Cardiac ventricle fibroblast (primary cell): ENCODE data around the gene ADAT1. TPM values are rescaled to one million over a fixed set of nuclear protein-coding genes. Genes with fewer than 3 reads are reported as not detected.

Source experiments
- total RNA-seq: library from RNA; depleted of rRNA; stranded (reverse); fragments of >200 nt; gene quantifications from 2 replicates; pipeline ENCODE4 v1.2.3, GENCODE V29; 2015

The ADAT1 gene, protein sequence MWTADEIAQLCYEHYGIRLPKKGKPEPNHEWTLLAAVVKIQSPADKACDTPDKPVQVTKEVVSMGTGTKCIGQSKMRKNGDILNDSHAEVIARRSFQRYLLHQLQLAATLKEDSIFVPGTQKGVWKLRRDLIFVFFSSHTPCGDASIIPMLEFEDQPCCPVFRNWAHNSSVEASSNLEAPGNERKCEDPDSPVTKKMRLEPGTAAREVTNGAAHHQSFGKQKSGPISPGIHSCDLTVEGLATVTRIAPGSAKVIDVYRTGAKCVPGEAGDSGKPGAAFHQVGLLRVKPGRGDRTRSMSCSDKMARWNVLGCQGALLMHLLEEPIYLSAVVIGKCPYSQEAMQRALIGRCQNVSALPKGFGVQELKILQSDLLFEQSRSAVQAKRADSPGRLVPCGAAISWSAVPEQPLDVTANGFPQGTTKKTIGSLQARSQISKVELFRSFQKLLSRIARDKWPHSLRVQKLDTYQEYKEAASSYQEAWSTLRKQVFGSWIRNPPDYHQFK
- 28.8 and 34.5 TPM in 2 replicates for total RNA-seq

DNA sequence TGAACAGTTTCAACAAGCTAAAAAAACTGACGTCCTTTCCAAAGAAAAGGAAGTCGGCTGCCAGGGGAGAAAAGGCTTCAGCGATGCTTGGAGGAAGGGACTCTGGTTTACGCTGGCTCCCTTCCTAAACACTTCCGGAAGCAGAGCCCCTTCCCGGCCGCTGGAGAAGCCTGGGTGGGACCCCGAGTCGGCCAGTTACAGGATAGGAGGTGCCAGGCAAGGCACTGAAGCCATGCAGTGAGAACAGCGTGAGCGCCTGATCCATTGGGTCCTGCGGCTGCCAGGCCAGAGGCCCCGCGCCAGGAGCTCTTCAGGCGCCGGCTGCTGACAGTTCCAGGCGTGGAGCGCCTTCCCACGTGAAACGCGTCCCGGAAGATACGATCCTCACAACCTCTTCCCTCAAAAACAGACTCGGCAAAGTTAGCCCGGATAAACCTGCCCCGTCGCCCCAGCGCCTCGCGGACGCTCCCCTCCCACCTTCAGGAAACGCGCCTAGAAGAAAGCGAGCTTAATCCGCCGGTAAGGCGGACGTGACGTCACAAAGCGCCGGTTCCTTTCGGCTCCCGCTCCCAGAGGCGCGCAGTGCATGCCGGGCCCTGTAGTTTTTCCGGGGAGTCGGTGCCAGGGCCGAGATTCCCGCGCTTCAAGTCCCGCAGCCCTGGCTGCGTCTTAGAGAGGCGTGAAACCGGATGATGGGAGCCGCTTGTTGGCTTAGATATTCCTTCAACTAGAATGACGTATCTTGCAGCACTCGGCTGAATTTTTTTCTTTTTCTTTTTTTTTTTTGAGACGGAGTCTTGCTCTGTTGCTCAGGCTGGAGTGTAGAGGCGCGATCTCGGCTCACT is at the start of gene ADAT1:
TSS of gene ADAT1 (minus strand) at position 521 of the 845 bp plus-strand sequence. CDS start 2,482 bp downstream, outside the sequence.

DNA sequence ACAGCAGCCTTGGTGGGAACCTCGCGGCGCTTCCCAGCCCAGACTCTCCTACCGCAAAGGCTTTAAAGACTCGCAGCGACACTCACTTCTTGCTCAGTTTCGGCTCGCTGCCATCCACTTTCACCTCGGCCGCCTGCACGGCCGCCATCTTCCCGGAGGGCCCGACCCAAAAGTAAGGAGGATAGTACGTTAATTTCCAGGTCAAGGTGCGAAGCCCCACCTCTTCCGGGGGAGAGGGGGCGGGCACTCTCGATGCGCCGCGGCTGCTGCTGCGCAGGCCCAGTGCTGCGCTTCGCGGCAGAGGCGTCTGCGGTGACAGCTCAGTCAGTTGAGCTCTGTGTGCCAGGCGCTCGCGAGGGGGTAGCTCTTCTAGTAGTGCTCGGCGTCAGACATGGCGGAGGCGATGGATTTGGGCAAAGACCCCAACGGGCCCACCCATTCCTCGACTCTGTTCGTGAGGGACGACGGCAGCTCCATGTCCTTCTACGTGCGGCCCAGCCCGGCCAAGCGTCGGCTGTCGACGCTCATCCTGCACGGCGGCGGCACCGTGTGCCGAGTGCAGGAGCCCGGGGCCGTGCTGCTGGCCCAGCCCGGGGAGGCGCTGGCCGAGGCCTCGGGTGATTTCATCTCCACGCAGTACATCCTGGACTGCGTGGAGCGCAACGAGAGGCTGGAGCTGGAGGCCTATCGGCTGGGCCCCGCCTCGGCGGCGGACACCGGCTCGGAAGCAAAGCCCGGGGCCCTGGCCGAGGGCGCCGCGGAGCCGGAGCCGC is 24.6 kb upstream of the ADAT1 start, which contains the start of the genes KARS1 and TERF2IP:
TSS of gene KARS1 (minus strand) at position 174 of the 773 bp plus-strand sequence. CDS start at position 148, 26 bp downstream.
TSS of gene TERF2IP (plus strand) at position 282 of the 773 bp plus-strand sequence. CDS start at position 392, 110 bp downstream.

DNA sequence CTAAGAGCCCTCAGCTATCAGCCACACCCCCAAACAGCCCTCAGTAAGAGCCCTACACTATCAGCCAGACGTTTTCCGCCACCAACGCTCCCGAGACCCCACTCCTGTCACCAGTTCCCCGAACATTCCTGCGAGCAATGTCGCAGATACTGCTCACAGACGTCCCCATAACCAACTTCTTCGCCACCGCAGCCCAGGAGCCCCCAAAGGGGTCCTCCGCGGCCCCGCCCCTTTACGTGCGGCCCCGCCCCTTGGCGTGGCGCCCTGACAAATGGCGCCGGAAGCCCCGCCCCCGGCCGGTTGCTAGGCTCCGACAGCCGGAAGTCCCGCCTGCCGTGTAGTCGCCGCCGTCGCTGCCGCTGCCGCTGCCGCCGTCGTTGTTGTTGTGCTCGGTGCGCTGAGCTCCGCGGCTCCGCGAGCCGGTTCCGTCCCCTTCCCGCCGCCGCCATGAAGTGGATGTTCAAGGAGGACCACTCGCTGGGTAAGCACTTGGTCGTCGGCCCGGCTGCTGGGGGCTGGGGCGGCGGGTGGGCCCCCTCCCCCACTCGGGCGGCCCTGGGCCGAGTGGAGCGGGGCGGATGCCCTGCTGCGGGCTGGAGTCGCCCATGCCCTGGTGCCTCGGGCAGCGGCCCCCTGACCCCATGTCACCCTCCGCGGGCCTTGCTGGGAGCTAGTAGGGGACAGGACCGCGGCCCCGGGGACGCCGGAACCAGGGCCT is 56.9 kb downstream of the ADAT1 start, which contains the start of gene GABARAPL2:
TSS of gene GABARAPL2 (plus strand) at position 340 of the 718 bp plus-strand sequence. CDS start at position 448, 108 bp downstream.

DNA sequence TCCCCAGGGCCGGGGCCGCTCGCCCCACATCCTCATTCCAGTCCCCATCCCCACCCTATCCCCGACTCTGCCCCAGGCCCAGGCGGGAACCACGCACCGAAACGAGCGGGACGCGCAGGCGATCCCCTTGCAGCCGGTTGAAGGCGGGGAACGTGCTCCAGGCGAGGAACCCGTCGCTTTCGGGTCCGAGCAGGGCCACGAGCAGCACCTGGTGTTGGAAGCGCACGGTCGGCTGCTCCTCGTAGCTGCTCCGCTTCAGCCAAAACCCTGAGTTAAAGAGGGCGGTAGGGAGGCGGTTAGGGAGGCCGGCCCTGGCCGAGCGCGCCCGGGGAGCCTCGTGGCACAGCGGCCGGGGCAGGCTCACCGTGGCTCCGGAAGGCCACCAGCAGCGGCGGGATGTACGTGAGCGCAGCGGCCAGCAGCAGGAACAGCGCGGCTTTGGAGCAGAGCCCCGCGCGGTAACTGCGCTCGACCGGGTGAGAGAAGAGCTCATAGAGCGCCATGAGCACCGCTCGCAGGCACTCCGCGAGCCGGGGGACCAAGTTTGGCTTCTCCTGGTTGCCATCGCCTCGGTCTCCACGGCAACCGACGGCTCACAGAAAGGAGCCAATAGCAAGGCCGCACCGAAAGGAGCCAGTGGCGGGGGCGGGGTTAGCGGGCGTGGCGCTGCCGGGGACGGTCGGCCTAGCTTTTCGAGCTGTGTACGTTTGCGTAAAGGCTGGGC is 67.2 kb downstream of the ADAT1 start, which contains the start of gene TMEM231:
TSS of gene TMEM231 (minus strand) at position 546 of the 724 bp plus-strand sequence. CDS start at position 503, 43 bp downstream.

Other genes starting within 250 kb of the ADAT1 start
- 38.7 and 53.8 TPM in 2 replicates for gene CFDP1, start 189.8 kb downstream of the ADAT1 start, total RNA-seq
- gene TMEM170A, start 158.6 kb downstream of the ADAT1 start, total RNA-seq: 6.8 and 8.1 TPM in 2 replicates
- 0.54 and 0.56 TPM in 2 replicates for gene CHST6, start 127.8 kb downstream of the ADAT1 start, total RNA-seq
- gene CHST5, start 87.2 kb downstream of the ADAT1 start, total RNA-seq: 0.10 TPM in 1 of 2 replicates, not detected in the other
- 13.6 and 13.7 TPM in 2 replicates for gene TMEM231, start 67.0 kb downstream of the ADAT1 start, total RNA-seq
- 64.1 and 72.2 TPM in 2 replicates for gene GABARAPL2, start 56.9 kb downstream of the ADAT1 start, total RNA-seq
- 108 and 114 TPM in 2 replicates for gene KARS1, start 24.4 kb upstream of the ADAT1 start, total RNA-seq
- gene TERF2IP, start 24.5 kb upstream of the ADAT1 start, total RNA-seq: 43.9 and 53.4 TPM in 2 replicates
- gene CPHXL2, start 53.7 kb upstream of the ADAT1 start, total RNA-seq: not detected in 2 replicates
- not detected in 2 replicates for gene DUXB, start 78.2 kb upstream of the ADAT1 start, total RNA-seq
- gene CPHXL, start 103.2 kb upstream of the ADAT1 start, total RNA-seq: not detected in 2 replicates